WTC11 (cell line): ENCODE measurements around the gene C1QTNF8. TPM values are rescaled to one million over a fixed set of nuclear protein-coding genes. Genes with fewer than 3 reads are reported as not detected.

ENCODE experiments used
- ATAC-seq: fragments of 200-7000 bp; cut with Tn5 transposase; 2 replicates; pipeline ENCODE4 v1.10.0; 2021; ENCODE audit warnings: mild to moderate bottlenecking, moderate library complexity
- CTCF ChIA-PET: fragments of 300-600 bp; sonication (Branson Sonifier 250); formaldehyde crosslinking; loops from one replicate; lab custom pipeline; 2021; ENCODE audit warnings: antibody characterized with exemption; lab: Charles Lee
- POLR2A ChIA-PET: fragments of 350-600 bp; sonication (Branson Sonifier 250); formaldehyde crosslinking; loops from one replicate; lab custom pipeline; 2021; ENCODE audit warnings: antibody characterized with exemption; lab: Charles Lee
- DNase-seq: peaks from one replicate; pipeline ENCODE4 v3.0.0; 2021; ENCODE audit warnings: low spot score
- H3K27ac Mint-ChIP-seq: 2 replicates; pipeline ENCODE4 v1.8.0; 2021; ENCODE audit warnings: mixed read lengths
- H3K27me3 Mint-ChIP-seq: 2 replicates; pipeline ENCODE4 v1.8.0; 2021; ENCODE audit warnings: low read depth, mild to moderate bottlenecking, moderate library complexity, mixed read lengths
- H3K36me3 Mint-ChIP-seq: 2 replicates; pipeline ENCODE4 v1.8.0; 2021; ENCODE audit warnings: mixed read lengths
- H3K4me1 Mint-ChIP-seq: 2 replicates; pipeline ENCODE4 v1.8.0; 2022; ENCODE audit warnings: mixed read lengths
- H3K4me3 Mint-ChIP-seq: 2 replicates; pipeline ENCODE4 v1.8.0; 2021; ENCODE audit warnings: mild to moderate bottlenecking, moderate library complexity, mixed read lengths
- H3K9me3 Mint-ChIP-seq: 2 replicates; pipeline ENCODE4 v1.8.0; 2021; ENCODE audit warnings: mixed read lengths
- ATF1 ChIP-seq: sonication (generic); formaldehyde crosslinking; IDR thresholded peaks from 2 replicates; pipeline ENCODE4 v1.8.1; 2023; ENCODE audit warnings: mild to moderate bottlenecking, moderate library complexity, missing genetic modification reagents
- CTCF ChIP-seq: fragments of 200-600 bp; IDR thresholded peaks from 2 replicates; pipeline ENCODE4 v1.8.0; 2022; ENCODE audit warnings: antibody characterized with exemption
- EMX1 ChIP-seq: fragments of 250-450 bp; sonication (Bioruptor Pico); IDR thresholded peaks from 2 replicates; pipeline ENCODE4 v1.8.0; 2021; ENCODE audit warnings: mild to moderate bottlenecking
- ESRRA ChIP-seq: sonication (generic); formaldehyde crosslinking; IDR thresholded peaks from 2 replicates; pipeline ENCODE4 v1.8.1; 2022; ENCODE audit warnings: mild to moderate bottlenecking, missing genetic modification reagents, borderline replicate concordance
- FOXJ3 ChIP-seq: sonication (generic); formaldehyde crosslinking; IDR thresholded peaks from 2 replicates; pipeline ENCODE4 v1.9.0; 2021; ENCODE audit warnings: missing genetic modification reagents, mild to moderate bottlenecking, borderline replicate concordance
- FOXK1 ChIP-seq: sonication (generic); formaldehyde crosslinking; IDR thresholded peaks from 2 replicates; pipeline ENCODE4 v1.8.0; 2022; ENCODE audit warnings: mild to moderate bottlenecking, moderate library complexity, missing genetic modification reagents
- GTF2I ChIP-seq: fragments of 250-450 bp; sonication (Bioruptor Pico); conservative IDR thresholded peaks from 2 replicates; pipeline ENCODE4 v1.4.0; 2021; ENCODE audit warnings: mild to moderate bottlenecking
- JUN ChIP-seq: sonication (generic); formaldehyde crosslinking; IDR thresholded peaks from 2 replicates; pipeline ENCODE4 v1.8.0; 2023; ENCODE audit warnings: mild to moderate bottlenecking, missing genetic modification reagents
- MYBL2 ChIP-seq: sonication (generic); formaldehyde crosslinking; IDR thresholded peaks from 2 replicates; pipeline ENCODE4 v1.8.1; 2023; ENCODE audit warnings: mild to moderate bottlenecking, moderate library complexity, missing genetic modification reagents
- NFYB ChIP-seq: sonication (generic); formaldehyde crosslinking; conservative IDR thresholded peaks from 2 replicates; pipeline ENCODE4 v1.8.0; 2022; ENCODE audit warnings: low read depth, missing genetic modification reagents
- RELA ChIP-seq: sonication (generic); formaldehyde crosslinking; IDR thresholded peaks from 2 replicates; pipeline ENCODE4 v1.8.1; 2022; ENCODE audit warnings: missing genetic modification reagents, mild to moderate bottlenecking, borderline replicate concordance
- ZBTB43 ChIP-seq: sonication (generic); formaldehyde crosslinking; IDR thresholded peaks from 2 replicates; pipeline ENCODE4 v1.8.1; 2023; ENCODE audit warnings: mild to moderate bottlenecking, missing genetic modification reagents
- ZNF121 ChIP-seq: sonication (generic); formaldehyde crosslinking; IDR thresholded peaks from 2 replicates; pipeline ENCODE4 v1.8.0; 2023; ENCODE audit warnings: missing genetic modification reagents
- ZNF281 ChIP-seq: sonication (generic); formaldehyde crosslinking; IDR thresholded peaks from 2 replicates; pipeline ENCODE4 v1.8.0; 2023; ENCODE audit warnings: mild to moderate bottlenecking, missing genetic modification reagents
- ZNF425 ChIP-seq: fragments of 250-450 bp; sonication (Bioruptor Pico); conservative IDR thresholded peaks from 2 replicates; pipeline ENCODE4 v1.9.0; 2021; ENCODE audit warnings: mild to moderate bottlenecking
- ZNF512 ChIP-seq: sonication (generic); formaldehyde crosslinking; IDR thresholded peaks from 2 replicates; pipeline ENCODE4 v1.8.1; 2022; ENCODE audit warnings: missing genetic modification reagents, borderline replicate concordance
- ZNF532 ChIP-seq: fragments of 250-450 bp; sonication (Bioruptor Pico); IDR thresholded peaks from 2 replicates; pipeline ENCODE4 v1.9.0; 2021; ENCODE audit warnings: mild to moderate bottlenecking, borderline replicate concordance
- total RNA-seq: library from RNA; stranded (reverse); gene quantifications from 3 replicates; pipeline ENCODE4 v1.2.3, GENCODE V29; 2021

The C1QTNF8 gene
- total RNA-seq, 1 experiment from 2014 or later, result 0.13 TPM

- TF ChIP-seq ZNF281 (CRISPR knock-in tag), result no peak
- no peak for TF ChIP-seq EMX1 (CRISPR knock-in tag)
- TF ChIP-seq NFYB (CRISPR knock-in tag), result no peak
Measured at GRCh38 chr16:1121601-1122397, 25.8 kb upstream of the C1QTNF8 start (continued).

- Mint-ChIP-seq H3K27me3 (no peaks in the 10 kb centered on the region), H3K4me3 (no peak overlapping the region), H3K27ac (no peak overlapping the region), H3K9me3 (no peaks in the 10 kb centered on the region), H3K4me1 (no peaks in the 10 kb centered on the region), H3K36me3 (no peaks in the 10 kb centered on the region)
- no peak for ATAC-seq
- TF ChIP-seq ZBTB43, result no peak
- TF ChIP-seq JUN (CRISPR knock-in tag), result no peak
- no peak for TF ChIP-seq ESRRA (CRISPR knock-in tag)
- TF ChIP-seq ATF1, result no peak
- TF ChIP-seq ZNF425 (CRISPR knock-in tag), result no peak
- no peak for TF ChIP-seq RELA (CRISPR knock-in tag)
- no peak for TF ChIP-seq FOXK1
- TF ChIP-seq CTCF, result no peak
- TF ChIP-seq ZNF121, result no peak
- no peak for TF ChIP-seq ZNF532 (CRISPR knock-in tag)
- TF ChIP-seq ZNF512 (CRISPR knock-in tag), result no peak
- TF ChIP-seq FOXJ3 (CRISPR knock-in tag), result no peak
- TF ChIP-seq GTF2I (CRISPR knock-in tag), result no peak
- TF ChIP-seq MYBL2 (CRISPR knock-in tag), result no peak
- CTCF ChIA-PET, result interaction anchor here (1.3 kb wide), 1 partner anchor 18 kb away, joined by 4 read pairs; no protein-coding TSS in a partner anchor
- POLR2A ChIA-PET, result no interaction called here
- DNase-seq, result no peak
Measured at GRCh38 chr16:1121009-1121408, 25.0 kb upstream of the C1QTNF8 start.
